Activated T-helper 2 cell treated with anti-CD3 and anti-CD28 coated beads, Interferon-gamma antibody, Interleukin-2, Interleukin-4, amounts not matched to agents 10 μg/mL and 5 μg/mL and 100 μg/mL, durations not matched to agents 14 hours and 24 hours and 36 hours (primary cell): Measurements from ENCODE around the gene SAAL1. TPM values are rescaled to one million over a fixed set of nuclear protein-coding genes. Genes with fewer than 3 reads are reported as not detected.
"Not testable (repeated sequence)": the region's sequence is repeated elsewhere in the genome, so short reads cannot be mapped to it uniquely, and the experiment has no call there.

Experiments used
- DNase-seq: peaks from one replicate; pipeline ENCODE4 v3.0.0; 2021; ENCODE audit warnings: low spot score
- H3K27ac Mint-ChIP-seq: one replicate; pipeline ENCODE4 v1.8.0; 2021; ENCODE audit warnings: mixed read lengths
- H3K27me3 Mint-ChIP-seq: one replicate; pipeline ENCODE4 v1.8.0; 2021; ENCODE audit warnings: low read depth, mixed read lengths
- H3K36me3 Mint-ChIP-seq: one replicate; pipeline ENCODE4 v1.8.0; 2021; ENCODE audit warnings: low read depth, mixed read lengths
- H3K4me1 Mint-ChIP-seq: one replicate; pipeline ENCODE4 v1.8.0; 2021; ENCODE audit warnings: low read depth, mixed read lengths
- H3K4me3 Mint-ChIP-seq: one replicate; pipeline ENCODE4 v1.8.0; 2021; ENCODE audit warnings: low read depth, mild to moderate bottlenecking, moderate library complexity, mixed read lengths
- H3K9me3 Mint-ChIP-seq: one replicate; pipeline ENCODE4 v1.8.0; 2021; ENCODE audit warnings: mixed read lengths
- intact Hi-C: fragments of 100-400 bp; cut with micrococcal nuclease; formaldehyde crosslinking; loops from one replicate; pipeline ENCODE4 v1.15.1; 2023
- total RNA-seq: library from RNA; stranded (reverse); gene quantifications from 2 replicates; pipeline ENCODE4 v1.2.3, GENCODE V29; 2022

SAAL1 gene
- total RNA-seq: 37.8 and 44.1 TPM in 2 replicates

- peaks cover 34% of the 10 kb centered on the region for H3K36me3 Mint-ChIP-seq
- peak; percentile 86 for DNase-seq
- H3K27ac Mint-ChIP-seq: peak within 1 kb of the TSS; percentile 86
- peaks cover 5% of the 10 kb centered on the region for H3K27me3 Mint-ChIP-seq
- H3K9me3 Mint-ChIP-seq: no peaks in the 10 kb centered on the region
- H3K4me3 Mint-ChIP-seq: peak within 1 kb of the TSS; percentile 90
- peaks cover 29% of the 10 kb centered on the region for H3K4me1 Mint-ChIP-seq
- intact Hi-C loops: loop anchor here (1.0 to 10.0 kb wide), 4 partner anchors 93 to 371 kb away; partner anchors contain the start of genes KCNC1 and SERGEF
These were observed at the start of gene SAAL1 for GRCh38 chr11:18105802-18106574. Gene SAAL1, minus strand, starts transcription at chr11:18106082. Its CDS starts 41 bp downstream, at chr11:18106041.

- Mint-ChIP-seq H3K27me3 (peaks cover 21% of the 10 kb centered on the region), H3K36me3 (no peaks in the 10 kb centered on the region)
These were observed 45.7 kb upstream of the SAAL1 start for GRCh38 chr11:18151581-18151980.

GRCh38 chr11:18145837-18146236 is 40.0 kb upstream of the SAAL1 start:
- H3K27ac Mint-ChIP-seq: no peak overlapping the region
- H3K27me3 Mint-ChIP-seq: peaks cover 27% of the 10 kb centered on the region
- H3K4me1 Mint-ChIP-seq: peaks cover 4% of the 10 kb centered on the region
- H3K36me3 Mint-ChIP-seq: no peaks in the 10 kb centered on the region
- DNase-seq: no peak
- no peak overlapping the region for H3K4me3 Mint-ChIP-seq
- intact Hi-C loops: no loop called here
- no peaks in the 10 kb centered on the region for H3K9me3 Mint-ChIP-seq

More at GRCh38 chr11:18151581-18151980, 45.7 kb upstream of the SAAL1 start:
- intact Hi-C loops: no loop called here
- Mint-ChIP-seq H3K4me1 (no peaks in the 10 kb centered on the region), H3K4me3 (no peak overlapping the region), H3K27ac (no peak overlapping the region), H3K9me3 (peaks cover 3% of the 10 kb centered on the region)
- DNase-seq: no peak

- intact Hi-C loops: no loop called here
These were observed 39.1 kb upstream of the SAAL1 start for GRCh38 chr11:18145025-18145424.

GRCh38 chr11:18144243-18144642 is 38.4 kb upstream of the SAAL1 start:
- no peaks in the 10 kb centered on the region for H3K9me3 Mint-ChIP-seq
- H3K27ac Mint-ChIP-seq: no peak overlapping the region
- peaks cover 4% of the 10 kb centered on the region for H3K4me1 Mint-ChIP-seq
- no peak for DNase-seq
- H3K4me3 Mint-ChIP-seq: no peak overlapping the region
- peaks cover 30% of the 10 kb centered on the region for H3K27me3 Mint-ChIP-seq
- intact Hi-C loops: no loop called here
- H3K36me3 Mint-ChIP-seq: no peaks in the 10 kb centered on the region

More at GRCh38 chr11:18145025-18145424, 39.1 kb upstream of the SAAL1 start:
- Mint-ChIP-seq H3K4me3 (no peak overlapping the region), H3K36me3 (no peaks in the 10 kb centered on the region), H3K27ac (no peak overlapping the region), H3K9me3 (no peaks in the 10 kb centered on the region), H3K4me1 (peaks cover 4% of the 10 kb centered on the region), H3K27me3 (peaks cover 27% of the 10 kb centered on the region)
- no peak for DNase-seq

GRCh38 chr11:18140145-18140544 is 34.3 kb upstream of the SAAL1 start:
- no peaks in the 10 kb centered on the region for H3K9me3 Mint-ChIP-seq

GRCh38 chr11:18137186-18137800 is 31.4 kb upstream of the SAAL1 start:
- intact Hi-C loops: no loop called here
- H3K4me1 Mint-ChIP-seq: no peaks in the 10 kb centered on the region
- no peak for DNase-seq
- no peaks in the 10 kb centered on the region for H3K9me3 Mint-ChIP-seq
- no peaks in the 10 kb centered on the region for H3K36me3 Mint-ChIP-seq
- H3K27me3 Mint-ChIP-seq: peaks cover 32% of the 10 kb centered on the region
- no peak overlapping the region for H3K4me3 Mint-ChIP-seq
- no peak overlapping the region for H3K27ac Mint-ChIP-seq

More at GRCh38 chr11:18140145-18140544, 34.3 kb upstream of the SAAL1 start:
- H3K4me3 Mint-ChIP-seq: no peak overlapping the region
- peaks cover 30% of the 10 kb centered on the region for H3K27me3 Mint-ChIP-seq
- H3K27ac Mint-ChIP-seq: no peak overlapping the region
- no peaks in the 10 kb centered on the region for H3K36me3 Mint-ChIP-seq
- intact Hi-C loops: no loop called here
- DNase-seq: no peak
- H3K4me1 Mint-ChIP-seq: no peaks in the 10 kb centered on the region

GRCh38 chr11:18135308-18135707 is 29.4 kb upstream of the SAAL1 start:
- no peak overlapping the region for H3K4me3 Mint-ChIP-seq
- intact Hi-C loops: no loop called here
- no peaks in the 10 kb centered on the region for H3K9me3 Mint-ChIP-seq
- H3K4me1 Mint-ChIP-seq: no peaks in the 10 kb centered on the region
- no peak for DNase-seq
- H3K36me3 Mint-ChIP-seq: no peaks in the 10 kb centered on the region
- no peak overlapping the region for H3K27ac Mint-ChIP-seq
- H3K27me3 Mint-ChIP-seq: peaks cover 37% of the 10 kb centered on the region

- Mint-ChIP-seq H3K4me3 (no peak within 1 kb of the TSS), H3K4me1 (no peaks in the 10 kb centered on the region), H3K27ac (no peak within 1 kb of the TSS), H3K9me3 (no peaks in the 10 kb centered on the region), H3K27me3 (peaks cover 37% of the 10 kb centered on the region), H3K36me3 (no peaks in the 10 kb centered on the region)
- no peak for DNase-seq
- intact Hi-C loops: no loop called here
These were observed 26.5 kb upstream of the SAAL1 start, which contains the start of gene MRGPRX3 for GRCh38 chr11:18132341-18132740. Gene MRGPRX3, plus strand, starts transcription at chr11:18132571. Its CDS starts 4,632 bp downstream, at chr11:18137203.

GRCh38 chr11:18131115-18131514 is 25.2 kb upstream of the SAAL1 start:
- intact Hi-C loops, H3K9me3 Mint-ChIP-seq, H3K4me1 Mint-ChIP-seq, H3K27ac Mint-ChIP-seq, H3K36me3 Mint-ChIP-seq, DNase-seq, H3K4me3 Mint-ChIP-seq: not testable (repeated sequence)
- H3K27me3 Mint-ChIP-seq: peaks cover 37% of the 10 kb centered on the region

- peaks cover 12% of the 10 kb centered on the region for H3K27me3 Mint-ChIP-seq
These were observed 15.5 kb upstream of the SAAL1 start for GRCh38 chr11:18121331-18121828.

GRCh38 chr11:18115360-18116127 is 9.7 kb upstream of the SAAL1 start:
- intact Hi-C loops: loop anchor here (2.0 to 10.0 kb wide), 4 partner anchors 89 to 649 kb away; partner anchors contain the start of genes GTF2H1, HPS5 and TSG101
- H3K4me3 Mint-ChIP-seq: no peak overlapping the region
- peaks cover 24% of the 10 kb centered on the region for H3K27me3 Mint-ChIP-seq
- no peaks in the 10 kb centered on the region for H3K9me3 Mint-ChIP-seq
- peaks cover 2% of the 10 kb centered on the region for H3K4me1 Mint-ChIP-seq
- peak; percentile 46 for DNase-seq
- H3K27ac Mint-ChIP-seq: no peak overlapping the region
- H3K36me3 Mint-ChIP-seq: no peaks in the 10 kb centered on the region

More at GRCh38 chr11:18121331-18121828, 15.5 kb upstream of the SAAL1 start:
- H3K36me3 Mint-ChIP-seq, DNase-seq, H3K4me1 Mint-ChIP-seq, H3K4me3 Mint-ChIP-seq, intact Hi-C loops, H3K9me3 Mint-ChIP-seq, H3K27ac Mint-ChIP-seq: not testable (repeated sequence)
